HepG2 (cell line): ENCODE measurements around the gene SIT1. TPM values are rescaled to one million over a fixed set of nuclear protein-coding genes. Genes with fewer than 3 reads are reported as not detected.

Experiments
- ATRX ChIP-seq: sonication (generic); formaldehyde crosslinking; IDR thresholded peaks from 2 replicates; pipeline ENCODE4 v1.4.0; 2020; ENCODE audit warnings: missing genetic modification reagents, borderline replicate concordance
- FOXK1 ChIP-seq: sonication (generic); formaldehyde crosslinking; IDR thresholded peaks from 2 replicates; pipeline ENCODE4 v1.4.0; 2020; ENCODE audit warnings: low read depth, missing genetic modification reagents, borderline replicate concordance
- HOXA3 ChIP-seq: sonication (generic); formaldehyde crosslinking; IDR thresholded peaks from 2 replicates; pipeline ENCODE4 v1.5.0; 2020; ENCODE audit warnings: missing genetic modification reagents
- MED13 ChIP-seq: sonication (generic); formaldehyde crosslinking; IDR thresholded peaks from 2 replicates; pipeline ENCODE4 v1.5.0; 2020; ENCODE audit warnings: missing genetic modification reagents
- NFE2L2 ChIP-seq: fragments of 150-350 bp; IDR thresholded peaks from 2 replicates; pipeline ENCODE4 v1.6.1; 2014; ENCODE audit warnings: low read length
- PCBP2 ChIP-seq: fragments of 200-400 bp; formaldehyde crosslinking; optimal IDR thresholded peaks from 2 replicates; pipeline ENCODE3; 2018; ENCODE audit warnings: low read length, low read depth; ENCODE audit not compliant: poor library complexity, severe bottlenecking
- SAFB2 ChIP-seq: sonication (generic); formaldehyde crosslinking; IDR thresholded peaks from 2 replicates; pipeline ENCODE4 v1.5.1; 2020; ENCODE audit warnings: missing genetic modification reagents, low read depth, mild to moderate bottlenecking, borderline replicate concordance
- THAP11 ChIP-seq: IDR thresholded peaks from 2 replicates; pipeline ENCODE4 v1.6.1; 2016; ENCODE audit warnings: missing biosample characterization, missing genetic modification reagents
- ZHX2 ChIP-seq, 2 experiments: sonication (generic) in 1 of 2; formaldehyde crosslinking in 1 of 2; IDR thresholded peaks; 2 replicates each; pipeline versions ENCODE4 v1.6.1 to v1.9.0; 2014 to 2022; ENCODE audit warnings: antibody characterized with exemption in 1 of 2, borderline replicate concordance in 1 of 2, inconsistent platforms in 1 of 2, low read depth in 1 of 2, missing genetic modification reagents in 1 of 2
- ZNF747 ChIP-seq: sonication (generic); formaldehyde crosslinking; IDR thresholded peaks from 2 replicates; pipeline ENCODE4 v1.8.1; 2023; ENCODE audit warnings: missing genetic modification reagents, mild to moderate bottlenecking, borderline replicate concordance
- polyA plus RNA-seq, 8 experiments: library from polyadenylated mRNA; depleted of rRNA in 3 of 8; stranded (reverse) in 7 of 8; unstranded in 1 of 8; fragments of >200 nt; fragmentation: Illumina TruSeq in 4 of 8; extraction: Trizol in 4 of 8; gene quantifications; 2 replicates each; pipeline versions ENCODE4 v1.2.1 to v1.2.3, GENCODE V29; 2011 to 2016; ENCODE audit warnings: low read depth in 4 of 8, missing spikeins in 1 of 8, mixed read lengths in 1 of 8; ENCODE audit not compliant: insufficient read depth in 1 of 8
- total RNA-seq, 5 experiments: library from RNA; depleted of rRNA; stranded (reverse); fragments of >200 nt; fragmentation: Illumina TruSeq; extraction: Trizol; gene quantifications; 2 replicates each; pipeline ENCODE4 v1.2.3, GENCODE V29; 2016; ENCODE audit warnings: low read depth in 1 of 5
- TF ChIP-seq, protein P1 (sequence below): sonication (generic); formaldehyde crosslinking; IDR thresholded peaks from 2 replicates; pipeline ENCODE4 v1.5.0; 2020; ENCODE audit warnings: mild to moderate bottlenecking, low read depth, missing genetic modification reagents, borderline replicate concordance
- TF ChIP-seq, protein P2 (sequence below): sonication (generic); formaldehyde crosslinking; conservative IDR thresholded peaks from 2 replicates; pipeline ENCODE4 v1.4.0; 2020; ENCODE audit warnings: mild to moderate bottlenecking, missing genetic modification reagents, moderate library complexity
- TF ChIP-seq, protein P3 (sequence below): sonication (generic); formaldehyde crosslinking; IDR thresholded peaks from 2 replicates; pipeline ENCODE4 v1.5.0; 2020; ENCODE audit warnings: mild to moderate bottlenecking, missing genetic modification reagents, borderline replicate concordance

SIT1 gene
- total and polyA plus RNA-seq, 2 of the 13 experiments (the other 11 are each of a cell fraction or from before 2014, with no cell fraction given), result 0.09 to 6.7 TPM

GRCh38 chr9:35657546-35658136 lies 6.9 kb upstream of the SIT1 start, which contains the start of gene RMRP (continued):
- peak; percentile 89 for TF ChIP-seq ZHX2 (IDR thresholded peaks at IDR 0.05; ENCODE audit: low read depth)
- TF ChIP-seq ZHX2 (CRISPR knock-in tag; IDR thresholded peaks at IDR 0.05; ENCODE audit: borderline replicate concordance), result 0 out of 2 replicates have a peak, but pooled peaks have one; percentile 79
- peak; percentile 98 for TF ChIP-seq HOXA3 (CRISPR knock-in tag)
- TF ChIP-seq SAFB2 (CRISPR knock-in tag), result peak; percentile 49; the same call in 1 of the 2 replicates
- TF ChIP-seq FOXK1, result peak; percentile 82
- no peak for TF ChIP-seq PCBP2
- TF ChIP-seq THAP11, result peak; percentile 91
- TF ChIP-seq, protein P1, sequence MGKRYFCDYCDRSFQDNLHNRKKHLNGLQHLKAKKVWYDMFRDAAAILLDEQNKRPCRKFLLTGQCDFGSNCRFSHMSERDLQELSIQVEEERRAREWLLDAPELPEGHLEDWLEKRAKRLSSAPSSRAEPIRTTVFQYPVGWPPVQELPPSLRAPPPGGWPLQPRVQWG (CRISPR knock-in tag), result no peak
- no peak for TF ChIP-seq ATRX
- peak; percentile 100 for TF ChIP-seq ZNF747 (CRISPR knock-in tag)
- TF ChIP-seq, protein P2, sequence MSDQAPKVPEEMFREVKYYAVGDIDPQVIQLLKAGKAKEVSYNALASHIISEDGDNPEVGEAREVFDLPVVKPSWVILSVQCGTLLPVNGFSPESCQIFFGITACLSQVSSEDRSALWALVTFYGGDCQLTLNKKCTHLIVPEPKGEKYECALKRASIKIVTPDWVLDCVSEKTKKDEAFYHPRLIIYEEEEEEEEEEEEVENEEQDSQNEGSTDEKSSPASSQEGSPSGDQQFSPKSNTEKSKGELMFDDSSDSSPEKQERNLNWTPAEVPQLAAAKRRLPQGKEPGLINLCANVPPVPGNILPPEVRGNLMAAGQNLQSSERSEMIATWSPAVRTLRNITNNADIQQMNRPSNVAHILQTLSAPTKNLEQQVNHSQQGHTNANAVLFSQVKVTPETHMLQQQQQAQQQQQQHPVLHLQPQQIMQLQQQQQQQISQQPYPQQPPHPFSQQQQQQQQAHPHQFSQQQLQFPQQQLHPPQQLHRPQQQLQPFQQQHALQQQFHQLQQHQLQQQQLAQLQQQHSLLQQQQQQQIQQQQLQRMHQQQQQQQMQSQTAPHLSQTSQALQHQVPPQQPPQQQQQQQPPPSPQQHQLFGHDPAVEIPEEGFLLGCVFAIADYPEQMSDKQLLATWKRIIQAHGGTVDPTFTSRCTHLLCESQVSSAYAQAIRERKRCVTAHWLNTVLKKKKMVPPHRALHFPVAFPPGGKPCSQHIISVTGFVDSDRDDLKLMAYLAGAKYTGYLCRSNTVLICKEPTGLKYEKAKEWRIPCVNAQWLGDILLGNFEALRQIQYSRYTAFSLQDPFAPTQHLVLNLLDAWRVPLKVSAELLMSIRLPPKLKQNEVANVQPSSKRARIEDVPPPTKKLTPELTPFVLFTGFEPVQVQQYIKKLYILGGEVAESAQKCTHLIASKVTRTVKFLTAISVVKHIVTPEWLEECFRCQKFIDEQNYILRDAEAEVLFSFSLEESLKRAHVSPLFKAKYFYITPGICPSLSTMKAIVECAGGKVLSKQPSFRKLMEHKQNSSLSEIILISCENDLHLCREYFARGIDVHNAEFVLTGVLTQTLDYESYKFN, result peak; percentile 82
- TF ChIP-seq MED13 (CRISPR knock-in tag), result peak; percentile 67; the same call in 1 of the 2 replicates
- TF ChIP-seq, protein P3, sequence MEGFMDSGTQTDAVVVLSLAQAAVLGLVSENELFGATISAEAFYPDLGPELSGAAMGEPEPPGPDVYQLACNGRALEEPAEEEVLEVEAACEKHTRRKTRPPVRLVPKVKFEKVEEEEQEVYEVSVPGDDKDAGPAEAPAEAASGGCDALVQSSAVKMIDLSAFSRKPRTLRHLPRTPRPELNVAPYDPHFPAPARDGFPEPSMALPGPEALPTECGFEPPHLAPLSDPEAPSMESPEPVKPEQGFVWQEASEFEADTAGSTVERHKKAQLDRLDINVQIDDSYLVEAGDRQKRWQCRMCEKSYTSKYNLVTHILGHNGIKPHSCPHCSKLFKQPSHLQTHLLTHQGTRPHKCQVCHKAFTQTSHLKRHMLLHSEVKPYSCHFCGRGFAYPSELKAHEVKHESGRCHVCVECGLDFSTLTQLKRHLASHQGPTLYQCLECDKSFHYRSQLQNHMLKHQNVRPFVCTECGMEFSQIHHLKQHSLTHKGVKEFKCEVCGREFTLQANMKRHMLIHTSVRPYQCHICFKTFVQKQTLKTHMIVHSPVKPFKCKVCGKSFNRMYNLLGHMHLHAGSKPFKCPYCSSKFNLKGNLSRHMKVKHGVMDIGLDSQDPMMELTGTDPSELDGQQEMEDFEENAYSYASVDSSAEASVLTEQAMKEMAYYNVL, result peak; percentile 83; the same call in 1 of the 2 replicates
- TF ChIP-seq NFE2L2, result no peak
